Measurements from ENCODE around the gene GRIN2A. TPM values are rescaled to one million over a fixed set of nuclear protein-coding genes. Genes with fewer than 3 reads are reported as not detected.

GRIN2A gene
- polyA plus RNA-seq, 1 experiment: not detected

DNA sequence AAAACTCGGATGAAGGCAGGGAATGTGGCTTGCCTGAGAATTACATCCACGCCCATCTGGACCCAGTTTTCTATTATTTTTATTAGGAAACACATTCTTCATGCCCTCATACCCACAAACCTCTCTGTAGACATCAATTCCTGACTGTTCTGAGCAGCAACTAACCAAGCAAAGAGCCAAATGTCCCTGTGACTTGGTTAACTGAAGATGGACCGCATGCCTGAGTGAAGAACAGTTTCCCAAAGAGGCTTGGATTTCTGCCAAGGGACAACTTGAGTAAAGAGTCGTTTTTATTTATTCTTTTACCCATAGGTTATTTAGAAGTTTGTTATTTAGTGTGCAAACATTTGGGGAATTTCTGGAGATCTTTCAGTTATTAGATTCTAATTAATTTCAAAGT, 259.8 kb downstream of the GRIN2A start:
- H3K4me3 ChIP-seq (ENCODE audit: low read depth, low read length): no peak overlapping the region
- no peak for DNase-seq (ENCODE audit: low read depth)
- ChIA-PET CTCF (no interaction called here), POLR2A (no interaction called here)
- H3K27me3 ChIP-seq (ENCODE audit: control insufficient read depth, insufficient read depth, low read length): no peaks in the 10 kb centered on the region
- TF ChIP-seq, protein P1, sequence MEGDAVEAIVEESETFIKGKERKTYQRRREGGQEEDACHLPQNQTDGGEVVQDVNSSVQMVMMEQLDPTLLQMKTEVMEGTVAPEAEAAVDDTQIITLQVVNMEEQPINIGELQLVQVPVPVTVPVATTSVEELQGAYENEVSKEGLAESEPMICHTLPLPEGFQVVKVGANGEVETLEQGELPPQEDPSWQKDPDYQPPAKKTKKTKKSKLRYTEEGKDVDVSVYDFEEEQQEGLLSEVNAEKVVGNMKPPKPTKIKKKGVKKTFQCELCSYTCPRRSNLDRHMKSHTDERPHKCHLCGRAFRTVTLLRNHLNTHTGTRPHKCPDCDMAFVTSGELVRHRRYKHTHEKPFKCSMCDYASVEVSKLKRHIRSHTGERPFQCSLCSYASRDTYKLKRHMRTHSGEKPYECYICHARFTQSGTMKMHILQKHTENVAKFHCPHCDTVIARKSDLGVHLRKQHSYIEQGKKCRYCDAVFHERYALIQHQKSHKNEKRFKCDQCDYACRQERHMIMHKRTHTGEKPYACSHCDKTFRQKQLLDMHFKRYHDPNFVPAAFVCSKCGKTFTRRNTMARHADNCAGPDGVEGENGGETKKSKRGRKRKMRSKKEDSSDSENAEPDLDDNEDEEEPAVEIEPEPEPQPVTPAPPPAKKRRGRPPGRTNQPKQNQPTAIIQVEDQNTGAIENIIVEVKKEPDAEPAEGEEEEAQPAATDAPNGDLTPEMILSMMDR (IDR thresholded peaks at IDR 0.05; ENCODE audit: insufficient read depth, low read depth, low read length): no peak
- H3K36me3 ChIP-seq (ENCODE audit: control insufficient read depth, insufficient read depth, low read length): no peaks in the 10 kb centered on the region

DNA sequence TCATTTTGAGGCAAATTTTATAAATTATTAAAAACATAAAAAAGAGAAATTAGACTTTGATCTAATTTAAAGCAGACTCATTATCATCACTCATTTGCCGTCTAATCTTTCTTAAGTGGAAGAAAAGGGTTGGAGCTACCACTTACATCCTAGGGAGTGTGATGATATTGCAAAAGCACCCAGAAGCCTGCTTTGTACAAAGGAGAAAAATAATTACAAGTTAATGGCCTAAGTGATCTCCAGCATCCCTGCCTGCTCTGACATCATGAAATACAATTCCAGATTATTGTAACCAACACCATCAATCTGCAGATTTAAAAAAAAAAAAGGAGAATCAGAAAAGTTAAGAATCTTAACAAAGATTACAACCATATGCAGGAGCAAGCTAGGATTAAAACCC, 260.2 kb downstream of the GRIN2A start:
- Histone ChIP-seq H3K27me3 (ENCODE audit: control insufficient read depth, insufficient read depth, low read length) (no peaks in the 10 kb centered on the region), H3K4me3 (ENCODE audit: low read depth, low read length) (no peak overlapping the region), H3K36me3 (ENCODE audit: control insufficient read depth, insufficient read depth, low read length) (no peaks in the 10 kb centered on the region)
- CTCF ChIA-PET: no interaction called here
- TF ChIP-seq, protein P1 (IDR thresholded peaks at IDR 0.05; ENCODE audit: insufficient read depth, low read depth, low read length): no peak
- POLR2A ChIA-PET: no interaction called here
- DNase-seq (ENCODE audit: low read depth): no peak

DNA sequence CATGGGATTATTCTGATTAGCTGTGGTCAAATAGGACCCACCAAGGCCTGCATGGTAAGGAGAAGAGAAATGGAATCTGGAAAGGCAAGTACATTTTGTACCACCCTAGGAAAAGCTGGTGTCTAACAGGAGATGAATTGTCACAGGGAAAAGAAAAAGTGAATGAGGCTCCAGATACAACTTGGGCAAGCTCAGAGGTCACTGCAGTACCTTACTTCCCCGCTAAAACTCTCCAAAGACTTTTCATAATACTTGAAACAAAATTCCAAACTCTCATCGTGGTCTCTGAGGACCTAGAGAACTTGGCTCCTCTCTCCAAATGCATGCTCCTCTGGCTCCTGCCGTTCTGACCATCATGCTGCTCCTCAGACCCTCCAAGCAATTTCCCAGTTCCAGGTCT, 262.8 kb downstream of the GRIN2A start:
- Histone ChIP-seq H3K4me3 (ENCODE audit: low read depth, low read length) (no peak overlapping the region), H3K27me3 (ENCODE audit: control insufficient read depth, insufficient read depth, low read length) (no peaks in the 10 kb centered on the region), H3K36me3 (ENCODE audit: control insufficient read depth, insufficient read depth, low read length) (no peaks in the 10 kb centered on the region)
- DNase-seq (ENCODE audit: low read depth): no peak
- TF ChIP-seq, protein P1 (IDR thresholded peaks at IDR 0.05; ENCODE audit: insufficient read depth, low read depth, low read length): no peak
- ChIA-PET POLR2A (no interaction called here), CTCF (no interaction called here)

DNA sequence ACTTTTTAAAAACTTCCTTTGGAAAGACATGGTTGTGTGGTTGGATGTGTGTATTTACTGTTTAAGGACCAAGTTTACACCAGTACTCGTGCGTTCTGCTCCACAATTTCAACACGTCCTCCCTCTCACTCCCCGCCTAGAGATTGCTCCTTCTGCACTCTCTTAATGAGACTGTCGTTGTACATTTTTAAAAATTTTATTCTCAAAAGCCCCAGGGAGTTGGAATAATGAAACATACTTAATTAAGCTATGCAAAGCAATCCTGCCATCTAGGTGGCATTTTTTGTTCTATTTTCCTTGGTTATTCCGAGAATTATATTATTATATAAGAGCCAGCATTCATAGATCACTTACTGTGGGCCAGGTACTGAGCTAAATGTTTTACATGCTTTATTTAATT, 264.5 kb downstream of the GRIN2A start:
- ChIA-PET POLR2A (interaction anchor here (0.6 kb wide), 1 partner anchor 205 kb away, joined by 3 read pairs; no protein-coding TSS in a partner anchor), CTCF (no interaction called here)
- TF ChIP-seq, protein P1 (IDR thresholded peaks at IDR 0.05; ENCODE audit: insufficient read depth, low read depth, low read length): no peak
- no peak overlapping the region for H3K4me3 ChIP-seq (ENCODE audit: low read depth, low read length)
- no peak for DNase-seq (ENCODE audit: low read depth)
- H3K27me3 ChIP-seq (ENCODE audit: control insufficient read depth, insufficient read depth, low read length): no peaks in the 10 kb centered on the region
- H3K36me3 ChIP-seq (ENCODE audit: control insufficient read depth, insufficient read depth, low read length): no peaks in the 10 kb centered on the region

DNA sequence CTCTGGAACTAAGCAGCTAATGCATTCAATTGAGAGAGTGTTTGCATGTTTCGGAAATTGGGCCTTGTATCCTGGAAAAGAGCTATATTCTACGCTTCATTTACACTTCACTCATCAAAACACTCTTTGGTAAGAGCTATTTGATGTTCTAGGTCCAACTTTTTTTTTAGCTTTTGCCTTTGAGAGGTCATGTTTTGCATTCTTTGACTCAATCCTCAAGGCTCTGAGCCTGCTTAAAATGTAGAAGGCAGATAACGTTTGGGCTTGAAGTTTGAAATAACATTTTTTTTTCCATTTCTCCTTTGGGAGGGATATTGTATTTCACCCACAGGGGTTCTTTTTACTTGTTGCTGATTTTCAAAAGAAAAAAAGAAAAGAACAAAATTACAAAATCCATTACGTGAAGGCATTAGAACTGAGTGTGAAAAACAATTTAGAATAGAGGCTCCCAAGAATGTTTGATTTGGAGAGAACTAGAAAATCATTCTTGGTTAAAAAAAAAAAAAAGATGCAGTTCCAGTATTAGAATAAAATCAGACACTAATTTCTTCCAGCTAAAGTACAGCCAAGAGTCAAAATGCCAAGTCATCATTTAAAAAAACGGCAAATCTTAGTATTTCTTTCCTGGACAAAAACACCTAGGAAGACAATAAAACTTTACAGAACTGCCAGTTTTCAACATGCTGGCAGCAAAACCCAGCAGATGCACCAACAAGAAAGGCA, 268.5 kb downstream of the GRIN2A start:
- Histone ChIP-seq H3K27me3 (ENCODE audit: control insufficient read depth, insufficient read depth, low read length) (no peaks in the 10 kb centered on the region), H3K4me3 (ENCODE audit: low read depth, low read length) (no peak overlapping the region), H3K36me3 (ENCODE audit: control insufficient read depth, insufficient read depth, low read length) (no peaks in the 10 kb centered on the region)
- POLR2A ChIA-PET: no interaction called here
- TF ChIP-seq, protein P1 (IDR thresholded peaks at IDR 0.05; ENCODE audit: insufficient read depth, low read depth, low read length): no peak
- CTCF ChIA-PET: no interaction called here
- no peak for DNase-seq (ENCODE audit: low read depth)
